ENCODE data around the gene LRRFIP1.

- TF ChIP-seq SCMH1 (CRISPR knock-in tag; IDR thresholded peaks at IDR 0.05; ENCODE audit: borderline replicate concordance): no peak
- no peak for TF ChIP-seq RFXAP (CRISPR knock-in tag; IDR thresholded peaks at IDR 0.05; ENCODE audit: borderline replicate concordance)
- TF ChIP-seq CTCF (CRISPR knock-in tag; IDR thresholded peaks at IDR 0.05): no peak
- TF ChIP-seq ZNF101 (CRISPR knock-in tag; IDR thresholded peaks at IDR 0.05; ENCODE audit: borderline replicate concordance, low read depth): no peak
- no peak for TF ChIP-seq CSRNP2 (CRISPR knock-in tag; conservative IDR thresholded peaks at IDR 0.05; ENCODE audit: low read depth)
These were observed 107.7 kb downstream of the LRRFIP1 start for GRCh38 chr2:237734905-237735623.

Data from HepG2 (cell line).